H9 (cell line): ENCODE data around the gene DNAJC12. TPM values are rescaled to one million over a fixed set of nuclear protein-coding genes. Genes with fewer than 3 reads are reported as not detected.

Experiments
- DNase-seq: peaks from one replicate; pipeline ENCODE4 v3.0.0-alpha.2; 2017
- H2AFZ ChIP-seq: one replicate; pipeline ENCODE4 v1.6.1; 2013; ENCODE audit warnings: mild to moderate bottlenecking, low read length, control low read depth, moderate library complexity
- H2AK5ac ChIP-seq: 2 replicates; pipeline ENCODE4 v1.6.1; 2013; ENCODE audit warnings: low read length, control low read depth, mixed read lengths; ENCODE audit not compliant: insufficient read length
- H2BK120ac ChIP-seq: one replicate; pipeline ENCODE4 v1.6.1; 2013; ENCODE audit warnings: low read depth, mild to moderate bottlenecking, low read length, control low read depth, inconsistent platforms; ENCODE audit not compliant: poor library complexity, severe bottlenecking
- H2BK12ac ChIP-seq: 2 replicates; pipeline ENCODE4 v1.6.1; 2013; ENCODE audit warnings: low read length, control low read depth, mixed read lengths, low read depth; ENCODE audit not compliant: insufficient read length
- H2BK15ac ChIP-seq: 2 replicates; pipeline ENCODE4 v1.6.1; 2013; ENCODE audit warnings: low read depth, low read length, control low read depth
- H2BK20ac ChIP-seq: one replicate; pipeline ENCODE4 v1.6.1; 2013; ENCODE audit warnings: low read depth, mild to moderate bottlenecking, low read length, control low read depth, inconsistent platforms; ENCODE audit not compliant: poor library complexity, severe bottlenecking
- H2BK5ac ChIP-seq: 2 replicates; pipeline ENCODE4 v1.6.1; 2013; ENCODE audit warnings: low read length, control low read depth, mixed read lengths; ENCODE audit not compliant: insufficient read length
- H3K14ac ChIP-seq: 2 replicates; pipeline ENCODE4 v1.6.1; 2013; ENCODE audit warnings: low read length, control low read depth; ENCODE audit not compliant: insufficient read depth
- H3K18ac ChIP-seq: 2 replicates; pipeline ENCODE4 v1.6.1; 2013; ENCODE audit warnings: low read depth, mild to moderate bottlenecking, mixed read lengths, low read length, control low read depth; ENCODE audit not compliant: insufficient read length
- H3K23ac ChIP-seq: 2 replicates; pipeline ENCODE4 v1.6.1; 2013; ENCODE audit warnings: low read length, control low read depth, mixed read lengths, low read depth; ENCODE audit not compliant: insufficient read length
- H3K23me2 ChIP-seq: 2 replicates; pipeline ENCODE4 v1.6.1; 2013; ENCODE audit warnings: low read depth, mild to moderate bottlenecking, mixed read lengths, low read length, control low read depth; ENCODE audit not compliant: insufficient read length, poor library complexity, severe bottlenecking
- H3K27ac ChIP-seq: 2 replicates; pipeline ENCODE4 v1.5.1; 2013; ENCODE audit warnings: low read length, control low read depth, mixed read lengths, low read depth; ENCODE audit not compliant: insufficient read length
- H3K27me3 ChIP-seq: 2 replicates; pipeline ENCODE4 v1.6.1; 2013; ENCODE audit warnings: low read length, control low read depth, inconsistent platforms; ENCODE audit not compliant: insufficient read depth
- H3K4ac ChIP-seq: 2 replicates; pipeline ENCODE4 v1.6.1; 2013; ENCODE audit warnings: low read depth, mild to moderate bottlenecking, control low read depth, inconsistent platforms, low read length, moderate library complexity
- H3K4me1 ChIP-seq: 2 replicates; pipeline ENCODE4 v1.6.1; 2013; ENCODE audit warnings: low read length, control low read depth, inconsistent platforms; ENCODE audit not compliant: insufficient read depth
- H3K4me2 ChIP-seq: 2 replicates; pipeline ENCODE4 v1.6.1; 2013; ENCODE audit warnings: low read length, control low read depth, mixed read lengths; ENCODE audit not compliant: insufficient read length, insufficient read depth
- H3K56ac ChIP-seq: 2 replicates; pipeline ENCODE4 v1.6.1; 2013; ENCODE audit warnings: low read depth, mild to moderate bottlenecking, mixed read lengths, low read length, control low read depth; ENCODE audit not compliant: insufficient read length
- H3K79me1 ChIP-seq: 2 replicates; pipeline ENCODE4 v1.6.1; 2013; ENCODE audit warnings: low read depth, mild to moderate bottlenecking, moderate library complexity, low read length, control low read depth, inconsistent platforms; ENCODE audit not compliant: insufficient read depth, poor library complexity, severe bottlenecking
- H3K79me2 ChIP-seq: 2 replicates; pipeline ENCODE4 v1.6.1; 2013; ENCODE audit warnings: low read length, control low read depth, inconsistent platforms; ENCODE audit not compliant: insufficient read depth
- H3K9ac ChIP-seq: 2 replicates; pipeline ENCODE4 v1.6.1; 2013; ENCODE audit warnings: low read length, control low read depth, mixed read lengths; ENCODE audit not compliant: insufficient read length; ENCODE audit errors: extremely low read depth
- H3K9me3 ChIP-seq: one replicate; pipeline ENCODE4 v1.6.1; 2013; ENCODE audit warnings: low read depth, low read length, inconsistent platforms; ENCODE audit not compliant: control insufficient read depth
- H3T11ph ChIP-seq: one replicate; pipeline ENCODE4 v1.6.1; 2013; ENCODE audit warnings: mild to moderate bottlenecking, low read length, control low read depth, inconsistent platforms
- H4K20me1 ChIP-seq: one replicate; pipeline ENCODE4 v1.6.1; 2013; ENCODE audit not compliant: control insufficient read depth, insufficient read length, insufficient read depth
- H4K5ac ChIP-seq: 2 replicates; pipeline ENCODE4 v1.6.1; 2013; ENCODE audit warnings: low read depth, mild to moderate bottlenecking, mixed read lengths, low read length, control low read depth; ENCODE audit not compliant: insufficient read length
- H4K8ac ChIP-seq: replicated peaks from 2 replicates; pipeline ENCODE4 v1.6.1; 2013; ENCODE audit warnings: low read length, control low read depth, mixed read lengths, low read depth; ENCODE audit not compliant: insufficient read length
- H4K91ac ChIP-seq: 2 replicates; pipeline ENCODE4 v1.6.1; 2013; ENCODE audit warnings: low read depth, mild to moderate bottlenecking, moderate library complexity, mixed read lengths, low read length, control low read depth; ENCODE audit not compliant: insufficient read length
- H3K27ac Mint-ChIP-seq, 3 experiments: 2 replicates in 2 of 3; 3 replicates in 1 of 3; pipeline ENCODE4 v1.8.0; 2020 to 2021; ENCODE audit warnings: mixed read lengths in 3 of 3, mild to moderate bottlenecking in 1 of 3, moderate library complexity in 1 of 3
- H3K27me3 Mint-ChIP-seq: 2 replicates; pipeline ENCODE4 v1.8.0; 2021; ENCODE audit warnings: low read depth, mild to moderate bottlenecking, moderate library complexity, mixed read lengths
- H3K36me3 Mint-ChIP-seq, 3 experiments: 2 replicates in 2 of 3; 3 replicates in 1 of 3; pipeline ENCODE4 v1.8.0; 2020 to 2021; ENCODE audit warnings: low read depth in 3 of 3, mixed read lengths in 3 of 3; ENCODE audit not compliant: insufficient read depth in 1 of 3
- H3K4me1 Mint-ChIP-seq, 2 experiments: 2 replicates each; pipeline ENCODE4 v1.8.0; 2020; ENCODE audit warnings: mixed read lengths in 2 of 2
- H3K4me3 Mint-ChIP-seq, 2 experiments: 2 replicates in 1 of 2; 3 replicates in 1 of 2; pipeline ENCODE4 v1.8.0; 2020 to 2021; ENCODE audit warnings: mild to moderate bottlenecking in 2 of 2, mixed read lengths in 2 of 2, moderate library complexity in 1 of 2
- H3K9me3 Mint-ChIP-seq, 2 experiments: 2 replicates in 1 of 2; 3 replicates in 1 of 2; pipeline ENCODE4 v1.8.0; 2020; ENCODE audit warnings: mild to moderate bottlenecking in 2 of 2, mixed read lengths in 2 of 2, moderate library complexity in 1 of 2
- WGBS: extraction: QIAGEN DNeasy Blood & Tissue Kit; methylation state at CpG from one replicate; pipeline ENCODE4 v1.1.7; 2013; ENCODE audit warnings: missing lambda C conversion rate, low lambda C conversion rate, mixed read lengths; ENCODE audit not compliant: insufficient read length; ENCODE audit errors: extremely low coverage; 5-methylcytosine and 5-hydroxymethylcytosine counted together
- total RNA-seq: library from RNA; stranded (reverse); gene quantifications from 2 replicates; pipeline ENCODE4 v1.2.1, GENCODE V29; 2021
- TF ChIP-seq, protein P1 (sequence below): fragments of 200-600 bp; sonication (generic); conservative IDR thresholded peaks from 3 replicates; pipeline ENCODE4 v1.8.0; 2021; ENCODE audit warnings: antibody characterized with exemption, mild to moderate bottlenecking

Gene DNAJC12
- total RNA-seq, 1 experiment from 2014 or later = 0.85 TPM

DNA sequence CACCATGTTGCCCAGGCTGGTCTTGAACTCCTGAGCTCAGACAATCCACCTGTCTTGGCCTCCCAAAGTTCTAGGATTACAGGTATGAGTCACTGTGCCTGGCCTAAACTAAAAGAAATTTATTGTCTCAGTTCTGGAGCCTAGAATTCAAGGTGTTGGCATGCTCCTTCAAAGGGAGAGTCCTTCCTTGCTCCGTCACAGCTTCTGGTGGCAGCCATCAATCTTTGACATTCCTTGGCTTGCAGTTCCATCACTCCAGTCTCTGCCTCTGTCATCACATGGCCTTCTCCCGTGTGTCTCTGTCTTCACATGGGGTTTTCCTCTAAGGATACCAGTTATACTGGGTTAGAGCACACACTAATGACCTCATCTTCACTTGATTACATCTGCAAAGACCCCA lies 55.5 kb downstream of the DNAJC12 start:
- Histone ChIP-seq H3K56ac (no peak overlapping the region), H4K8ac (no peak overlapping the region), H2AFZ (no peak overlapping the region), H2AK5ac (no peak overlapping the region), H2BK15ac (no peak overlapping the region), H3K79me1 (no peaks in the 10 kb centered on the region), H2BK20ac (no peak overlapping the region), H3K4ac (no peak overlapping the region), H3K4me2 (no peak overlapping the region), H2BK120ac (no peak overlapping the region), H3K18ac (no peak overlapping the region), H2BK5ac (no peak overlapping the region), H3K23ac (no peak overlapping the region), H4K5ac (no peak overlapping the region), H4K20me1 (no peaks in the 10 kb centered on the region), H3K9ac (no peak overlapping the region), H3K14ac (no peak overlapping the region), H2BK12ac (no peak overlapping the region), H3K23me2 (no peaks in the 10 kb centered on the region), H3K27me3 (no peaks in the 10 kb centered on the region), H3T11ph (no peak overlapping the region), H3K79me2 (no peaks in the 10 kb centered on the region), H4K91ac (no peak overlapping the region), H3K27ac (no peak overlapping the region), H3K9me3 (no peaks in the 10 kb centered on the region), H3K4me1 (no peaks in the 10 kb centered on the region)
- Mint-ChIP-seq H3K36me3 (no peaks in the 10 kb centered on the region), H3K27ac (no peak overlapping the region), H3K4me1 (no peaks in the 10 kb centered on the region), H3K27me3 (no peaks in the 10 kb centered on the region), H3K9me3 (no peaks in the 10 kb centered on the region), H3K4me3 (no peak overlapping the region)
- TF ChIP-seq, protein P1, sequence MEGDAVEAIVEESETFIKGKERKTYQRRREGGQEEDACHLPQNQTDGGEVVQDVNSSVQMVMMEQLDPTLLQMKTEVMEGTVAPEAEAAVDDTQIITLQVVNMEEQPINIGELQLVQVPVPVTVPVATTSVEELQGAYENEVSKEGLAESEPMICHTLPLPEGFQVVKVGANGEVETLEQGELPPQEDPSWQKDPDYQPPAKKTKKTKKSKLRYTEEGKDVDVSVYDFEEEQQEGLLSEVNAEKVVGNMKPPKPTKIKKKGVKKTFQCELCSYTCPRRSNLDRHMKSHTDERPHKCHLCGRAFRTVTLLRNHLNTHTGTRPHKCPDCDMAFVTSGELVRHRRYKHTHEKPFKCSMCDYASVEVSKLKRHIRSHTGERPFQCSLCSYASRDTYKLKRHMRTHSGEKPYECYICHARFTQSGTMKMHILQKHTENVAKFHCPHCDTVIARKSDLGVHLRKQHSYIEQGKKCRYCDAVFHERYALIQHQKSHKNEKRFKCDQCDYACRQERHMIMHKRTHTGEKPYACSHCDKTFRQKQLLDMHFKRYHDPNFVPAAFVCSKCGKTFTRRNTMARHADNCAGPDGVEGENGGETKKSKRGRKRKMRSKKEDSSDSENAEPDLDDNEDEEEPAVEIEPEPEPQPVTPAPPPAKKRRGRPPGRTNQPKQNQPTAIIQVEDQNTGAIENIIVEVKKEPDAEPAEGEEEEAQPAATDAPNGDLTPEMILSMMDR = no peak
- DNase-seq = no peak
- WGBS = no CpG with 5 or more reads among the region's 2 CpGs
